Panc1 (cell line): ENCODE data around the gene ITPR2.

ENCODE experiments used
- POLR2AphosphoS5 ChIP-seq: IDR thresholded peaks from 2 replicates; pipeline ENCODE4 v1.6.1; 2012; ENCODE audit warnings: mild to moderate bottlenecking, low read depth, low read length, moderate library complexity
- SIN3A ChIP-seq: IDR thresholded peaks from 2 replicates; pipeline ENCODE4 v1.6.1; 2012; ENCODE audit warnings: low read depth, mild to moderate bottlenecking, low read length, moderate library complexity, borderline replicate concordance; ENCODE audit not compliant: insufficient read depth
- TCF7L2 ChIP-seq: IDR thresholded peaks from 2 replicates; pipeline ENCODE4 v1.6.1; 2011; ENCODE audit warnings: mild to moderate bottlenecking, low read depth, low read length, inconsistent platforms
- TF ChIP-seq, protein P1 (sequence below): fragments of 450-650 bp; IDR thresholded peaks from 2 replicates; pipeline ENCODE4 v1.5.1; 2017; ENCODE audit warnings: mild to moderate bottlenecking
- TF ChIP-seq, protein P2 (sequence below), 2 experiments: IDR thresholded peaks; 2 replicates each; pipeline ENCODE4 v1.6.1; 2011 to 2012; ENCODE audit warnings: low read depth in 2 of 2, control low read depth in 1 of 2, low read length in 1 of 2, mild to moderate bottlenecking in 1 of 2, moderate library complexity in 1 of 2; ENCODE audit not compliant: insufficient read depth in 1 of 2

DNA sequence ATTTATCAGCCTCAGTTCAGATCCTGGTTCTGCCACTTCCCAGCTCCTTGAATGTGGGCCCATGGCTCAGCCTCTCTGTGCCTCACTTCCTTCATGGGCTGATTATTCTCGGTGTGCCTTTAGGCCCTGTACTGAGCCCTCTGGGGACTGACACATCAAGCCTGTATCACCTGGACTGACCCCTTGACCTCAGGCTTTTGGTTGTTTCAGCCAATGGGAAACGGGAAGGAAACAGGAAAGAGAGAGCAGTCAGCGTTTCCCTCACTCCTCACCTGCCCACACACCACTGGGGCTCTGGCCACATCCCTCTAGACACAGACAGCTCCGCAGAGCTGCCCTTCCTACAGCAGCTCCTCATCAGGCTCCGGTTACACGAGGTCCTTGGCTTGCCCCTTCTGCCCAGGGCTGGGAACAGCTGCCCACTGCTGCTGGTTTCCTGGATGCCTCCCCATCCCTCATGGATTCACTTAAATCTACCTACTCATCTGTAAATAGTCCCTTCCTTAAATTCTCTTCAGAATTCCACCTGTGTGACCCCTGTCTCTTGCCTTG lies 37.0 kb upstream of the ITPR2 start:
- no peak for TF ChIP-seq POLR2AphosphoS5
- TF ChIP-seq, protein P1, sequence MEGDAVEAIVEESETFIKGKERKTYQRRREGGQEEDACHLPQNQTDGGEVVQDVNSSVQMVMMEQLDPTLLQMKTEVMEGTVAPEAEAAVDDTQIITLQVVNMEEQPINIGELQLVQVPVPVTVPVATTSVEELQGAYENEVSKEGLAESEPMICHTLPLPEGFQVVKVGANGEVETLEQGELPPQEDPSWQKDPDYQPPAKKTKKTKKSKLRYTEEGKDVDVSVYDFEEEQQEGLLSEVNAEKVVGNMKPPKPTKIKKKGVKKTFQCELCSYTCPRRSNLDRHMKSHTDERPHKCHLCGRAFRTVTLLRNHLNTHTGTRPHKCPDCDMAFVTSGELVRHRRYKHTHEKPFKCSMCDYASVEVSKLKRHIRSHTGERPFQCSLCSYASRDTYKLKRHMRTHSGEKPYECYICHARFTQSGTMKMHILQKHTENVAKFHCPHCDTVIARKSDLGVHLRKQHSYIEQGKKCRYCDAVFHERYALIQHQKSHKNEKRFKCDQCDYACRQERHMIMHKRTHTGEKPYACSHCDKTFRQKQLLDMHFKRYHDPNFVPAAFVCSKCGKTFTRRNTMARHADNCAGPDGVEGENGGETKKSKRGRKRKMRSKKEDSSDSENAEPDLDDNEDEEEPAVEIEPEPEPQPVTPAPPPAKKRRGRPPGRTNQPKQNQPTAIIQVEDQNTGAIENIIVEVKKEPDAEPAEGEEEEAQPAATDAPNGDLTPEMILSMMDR = no peak
- no peak for TF ChIP-seq TCF7L2
- TF ChIP-seq, protein P2, sequence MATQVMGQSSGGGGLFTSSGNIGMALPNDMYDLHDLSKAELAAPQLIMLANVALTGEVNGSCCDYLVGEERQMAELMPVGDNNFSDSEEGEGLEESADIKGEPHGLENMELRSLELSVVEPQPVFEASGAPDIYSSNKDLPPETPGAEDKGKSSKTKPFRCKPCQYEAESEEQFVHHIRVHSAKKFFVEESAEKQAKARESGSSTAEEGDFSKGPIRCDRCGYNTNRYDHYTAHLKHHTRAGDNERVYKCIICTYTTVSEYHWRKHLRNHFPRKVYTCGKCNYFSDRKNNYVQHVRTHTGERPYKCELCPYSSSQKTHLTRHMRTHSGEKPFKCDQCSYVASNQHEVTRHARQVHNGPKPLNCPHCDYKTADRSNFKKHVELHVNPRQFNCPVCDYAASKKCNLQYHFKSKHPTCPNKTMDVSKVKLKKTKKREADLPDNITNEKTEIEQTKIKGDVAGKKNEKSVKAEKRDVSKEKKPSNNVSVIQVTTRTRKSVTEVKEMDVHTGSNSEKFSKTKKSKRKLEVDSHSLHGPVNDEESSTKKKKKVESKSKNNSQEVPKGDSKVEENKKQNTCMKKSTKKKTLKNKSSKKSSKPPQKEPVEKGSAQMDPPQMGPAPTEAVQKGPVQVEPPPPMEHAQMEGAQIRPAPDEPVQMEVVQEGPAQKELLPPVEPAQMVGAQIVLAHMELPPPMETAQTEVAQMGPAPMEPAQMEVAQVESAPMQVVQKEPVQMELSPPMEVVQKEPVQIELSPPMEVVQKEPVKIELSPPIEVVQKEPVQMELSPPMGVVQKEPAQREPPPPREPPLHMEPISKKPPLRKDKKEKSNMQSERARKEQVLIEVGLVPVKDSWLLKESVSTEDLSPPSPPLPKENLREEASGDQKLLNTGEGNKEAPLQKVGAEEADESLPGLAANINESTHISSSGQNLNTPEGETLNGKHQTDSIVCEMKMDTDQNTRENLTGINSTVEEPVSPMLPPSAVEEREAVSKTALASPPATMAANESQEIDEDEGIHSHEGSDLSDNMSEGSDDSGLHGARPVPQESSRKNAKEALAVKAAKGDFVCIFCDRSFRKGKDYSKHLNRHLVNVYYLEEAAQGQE (IDR thresholded peaks at IDR 0.05; ENCODE audit: insufficient read depth in 1 of 2, low read depth in 2 of 2, low read length in 1 of 2) = no peak
- TF ChIP-seq SIN3A = no peak
